Osteocyte (in vitro differentiated cells): Measurements from ENCODE around the gene PRDM5. TPM values are rescaled to one million over a fixed set of nuclear protein-coding genes. Genes with fewer than 3 reads are reported as not detected.

ENCODE experiments used
- DNase-seq: peaks from one replicate; pipeline ENCODE4 v3.0.0; 2021; ENCODE audit warnings: mixed read lengths; ENCODE audit not compliant: unreplicated experiment; ENCODE audit errors: extremely low spot score
- H3K27ac Mint-ChIP-seq: one replicate; pipeline ENCODE4 v1.8.0; 2021; ENCODE audit warnings: mild to moderate bottlenecking, mixed read lengths; ENCODE audit not compliant: unreplicated experiment
- H3K27me3 Mint-ChIP-seq: one replicate; pipeline ENCODE4 v1.8.0; 2021; ENCODE audit warnings: mixed read lengths; ENCODE audit not compliant: unreplicated experiment
- H3K36me3 Mint-ChIP-seq: one replicate; pipeline ENCODE4 v1.8.0; 2021; ENCODE audit warnings: mixed read lengths; ENCODE audit not compliant: unreplicated experiment
- H3K4me1 Mint-ChIP-seq: one replicate; pipeline ENCODE4 v1.8.0; 2021; ENCODE audit warnings: mixed read lengths; ENCODE audit not compliant: unreplicated experiment
- H3K4me3 Mint-ChIP-seq: one replicate; pipeline ENCODE4 v1.8.0; 2021; ENCODE audit warnings: mild to moderate bottlenecking, moderate library complexity, mixed read lengths; ENCODE audit not compliant: unreplicated experiment
- H3K9me3 Mint-ChIP-seq: one replicate; pipeline ENCODE4 v1.8.0; 2021; ENCODE audit warnings: mixed read lengths; ENCODE audit not compliant: unreplicated experiment
- total RNA-seq: library from RNA; stranded (reverse); gene quantifications from 2 replicates; pipeline ENCODE4 v1.2.1, GENCODE V29; 2021
- TF ChIP-seq, protein P1 (sequence below): fragments of 200-600 bp; sonication (generic); IDR thresholded peaks from 2 replicates; pipeline ENCODE4 v1.5.0; 2021; ENCODE audit warnings: antibody characterized with exemption, mild to moderate bottlenecking, moderate library complexity

The PRDM5 gene
- total RNA-seq, 1 donor from 2014 or later: 9.4 TPM

GRCh38 chr4:120720354-120720934 lies 202.1 kb downstream of the PRDM5 start:
- Mint-ChIP-seq H3K36me3 (no peaks in the 10 kb centered on the region), H3K27me3 (no peaks in the 10 kb centered on the region), H3K4me1 (peaks cover 2% of the 10 kb centered on the region), H3K27ac (no peak overlapping the region), H3K4me3 (no peak overlapping the region), H3K9me3 (no peaks in the 10 kb centered on the region)
- no peak for DNase-seq
- TF ChIP-seq, protein P1, sequence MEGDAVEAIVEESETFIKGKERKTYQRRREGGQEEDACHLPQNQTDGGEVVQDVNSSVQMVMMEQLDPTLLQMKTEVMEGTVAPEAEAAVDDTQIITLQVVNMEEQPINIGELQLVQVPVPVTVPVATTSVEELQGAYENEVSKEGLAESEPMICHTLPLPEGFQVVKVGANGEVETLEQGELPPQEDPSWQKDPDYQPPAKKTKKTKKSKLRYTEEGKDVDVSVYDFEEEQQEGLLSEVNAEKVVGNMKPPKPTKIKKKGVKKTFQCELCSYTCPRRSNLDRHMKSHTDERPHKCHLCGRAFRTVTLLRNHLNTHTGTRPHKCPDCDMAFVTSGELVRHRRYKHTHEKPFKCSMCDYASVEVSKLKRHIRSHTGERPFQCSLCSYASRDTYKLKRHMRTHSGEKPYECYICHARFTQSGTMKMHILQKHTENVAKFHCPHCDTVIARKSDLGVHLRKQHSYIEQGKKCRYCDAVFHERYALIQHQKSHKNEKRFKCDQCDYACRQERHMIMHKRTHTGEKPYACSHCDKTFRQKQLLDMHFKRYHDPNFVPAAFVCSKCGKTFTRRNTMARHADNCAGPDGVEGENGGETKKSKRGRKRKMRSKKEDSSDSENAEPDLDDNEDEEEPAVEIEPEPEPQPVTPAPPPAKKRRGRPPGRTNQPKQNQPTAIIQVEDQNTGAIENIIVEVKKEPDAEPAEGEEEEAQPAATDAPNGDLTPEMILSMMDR: no peak

DNA sequence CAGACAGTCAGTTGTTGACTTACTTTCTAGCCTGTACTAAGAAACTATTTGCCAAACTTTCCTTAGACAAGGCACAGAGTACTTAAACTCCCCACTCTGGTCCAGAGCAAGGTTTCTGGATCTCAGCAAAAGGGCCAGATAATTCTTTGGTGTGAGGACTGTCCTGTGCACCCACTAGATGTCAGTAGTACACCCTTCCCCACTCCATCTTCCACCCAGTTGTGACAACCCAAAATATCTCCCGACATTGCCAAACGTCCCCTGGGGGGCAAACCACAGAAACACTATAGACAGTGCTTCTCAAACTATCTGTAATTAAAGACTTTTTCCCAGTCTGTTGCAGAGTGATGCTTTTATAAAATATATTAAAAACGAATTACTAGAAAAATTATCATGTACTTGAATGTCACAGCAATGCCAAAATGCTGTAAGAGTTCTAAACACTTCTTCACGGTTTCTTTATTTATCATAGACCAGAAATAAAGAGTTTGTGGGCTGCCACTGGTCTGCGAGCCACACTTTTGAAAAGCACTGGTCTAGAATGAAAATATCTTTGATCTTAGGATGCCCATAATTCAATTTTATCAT lies 203.5 kb downstream of the PRDM5 start:
- Mint-ChIP-seq H3K4me3 (no peak overlapping the region), H3K27me3 (no peaks in the 10 kb centered on the region), H3K27ac (no peak overlapping the region), H3K36me3 (no peaks in the 10 kb centered on the region), H3K9me3 (no peaks in the 10 kb centered on the region), H3K4me1 (peaks cover 2% of the 10 kb centered on the region)
- TF ChIP-seq, protein P1: peak; percentile 89
- DNase-seq: no peak

DNA sequence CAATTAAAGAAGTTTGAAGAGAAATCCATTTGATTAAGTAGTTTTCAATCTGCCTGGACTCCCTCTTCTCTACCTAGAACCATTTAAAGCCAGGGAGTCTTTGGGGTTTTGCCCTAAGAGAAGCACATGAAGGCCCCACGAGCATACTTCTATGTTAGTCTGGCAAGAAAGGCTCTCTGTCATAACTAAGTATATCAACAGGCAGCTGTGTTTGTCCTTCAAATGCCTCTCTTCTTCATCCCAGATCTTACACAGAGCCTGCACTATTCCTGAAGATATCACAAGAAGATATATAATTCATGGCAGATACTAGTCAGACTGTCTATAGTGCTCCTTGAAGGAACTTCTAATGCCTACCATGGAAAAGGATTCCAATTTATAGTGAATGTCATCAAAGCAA lies 206.2 kb downstream of the PRDM5 start:
- H3K27me3 Mint-ChIP-seq: no peaks in the 10 kb centered on the region
- no peaks in the 10 kb centered on the region for H3K36me3 Mint-ChIP-seq
- H3K4me3 Mint-ChIP-seq: no peak overlapping the region
- H3K27ac Mint-ChIP-seq: no peak overlapping the region
- DNase-seq: no peak
- TF ChIP-seq, protein P1: no peak
- no peaks in the 10 kb centered on the region for H3K9me3 Mint-ChIP-seq
- H3K4me1 Mint-ChIP-seq: peaks cover 2% of the 10 kb centered on the region

- Mint-ChIP-seq H3K4me3 (no peak overlapping the region), H3K4me1 (peaks cover 5% of the 10 kb centered on the region), H3K9me3 (no peaks in the 10 kb centered on the region), H3K36me3 (no peaks in the 10 kb centered on the region), H3K27me3 (no peaks in the 10 kb centered on the region), H3K27ac (no peak overlapping the region)
- DNase-seq: no peak
- TF ChIP-seq, protein P1: no peak
Measured at GRCh38 chr4:120714417-120715010, 208.0 kb downstream of the PRDM5 start.

DNA sequence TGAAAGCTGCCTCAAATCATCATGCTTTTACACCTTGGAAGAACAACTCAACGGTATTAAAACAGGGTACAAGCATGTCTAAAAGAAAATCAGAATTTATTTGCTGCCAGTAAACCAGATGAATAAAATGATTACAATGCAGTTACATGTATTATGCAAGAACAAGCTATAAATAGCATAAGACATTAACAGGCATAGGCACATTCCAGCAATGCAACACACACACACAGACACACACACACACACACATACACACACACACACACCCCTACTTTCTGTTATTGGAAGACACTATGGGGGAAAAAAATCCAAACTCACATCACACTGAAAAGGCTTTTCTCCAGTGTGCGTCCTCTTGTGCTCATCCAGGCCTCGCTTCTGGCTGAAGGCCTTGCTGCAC lies 212.5 kb downstream of the PRDM5 start:
- H3K4me1 Mint-ChIP-seq: peaks cover 6% of the 10 kb centered on the region
- H3K9me3 Mint-ChIP-seq: peaks cover 22% of the 10 kb centered on the region
- no peak for DNase-seq
- TF ChIP-seq, protein P1: no peak
- no peaks in the 10 kb centered on the region for H3K27me3 Mint-ChIP-seq
- no peak overlapping the region for H3K4me3 Mint-ChIP-seq
- H3K36me3 Mint-ChIP-seq: peaks cover 7% of the 10 kb centered on the region
- no peak overlapping the region for H3K27ac Mint-ChIP-seq
